Cardiac ventricle fibroblast (primary cell): Measurements from ENCODE around the gene SULT1C3. TPM values are rescaled to one million over a fixed set of nuclear protein-coding genes. Genes with fewer than 3 reads are reported as not detected.

Source experiments
- total RNA-seq: library from RNA; depleted of rRNA; stranded (reverse); fragments of >200 nt; gene quantifications from 2 replicates; pipeline ENCODE4 v1.2.3, GENCODE V29; 2015

The SULT1C3 gene
- total RNA-seq: not detected in 2 replicates

DNA sequence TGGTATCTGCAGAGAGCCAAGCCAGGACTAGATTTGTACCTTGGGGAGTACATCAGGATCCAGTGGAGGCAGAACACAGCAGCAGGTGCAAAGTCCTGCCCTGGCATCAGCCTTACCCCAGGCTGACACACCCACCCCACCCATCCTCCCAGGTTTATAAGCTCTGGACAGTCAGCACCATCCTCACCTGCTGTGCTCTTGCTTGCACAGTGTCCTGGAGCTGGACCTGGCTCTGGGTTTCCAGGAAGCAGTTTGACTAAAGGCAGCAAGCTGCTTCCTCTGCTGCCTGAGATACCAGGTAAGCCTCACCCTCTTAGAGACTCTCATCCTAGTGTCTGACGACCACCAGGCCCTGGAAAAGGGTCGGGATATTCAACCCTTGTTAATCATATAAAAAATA, at the start of gene SULT1C3:
Gene SULT1C3, plus strand, starts transcription at position 183 of the 400 bp plus-strand sequence. CDS start 7,227 bp downstream, outside the sequence.

GRCh38 chr2:108288534-108289106, 48.9 kb downstream of the SULT1C3 start, which contains the start of gene SULT1C2:
Gene SULT1C2, plus strand, starts transcription at chr2:108288895. Its CDS starts 4,773 bp downstream, at chr2:108293668.

Other genes starting within 250 kb of the SULT1C3 start
- gene SULT1C2, start 48.9 kb downstream of the SULT1C3 start, total RNA-seq: not detected in 2 replicates
- gene SULT1C4, start 138.0 kb downstream of the SULT1C3 start, total RNA-seq: not detected in 2 replicates
- 18.3 and 25.1 TPM in 2 replicates for gene GCC2, start 209.2 kb downstream of the SULT1C3 start, total RNA-seq